ENCODE results near the gene FARP2. TPM values are rescaled to one million over a fixed set of nuclear protein-coding genes. Genes with fewer than 3 reads are reported as not detected.

The FARP2 gene
- total RNA-seq, 1 experiment from 2014 or later = 59.0 TPM

DNA sequence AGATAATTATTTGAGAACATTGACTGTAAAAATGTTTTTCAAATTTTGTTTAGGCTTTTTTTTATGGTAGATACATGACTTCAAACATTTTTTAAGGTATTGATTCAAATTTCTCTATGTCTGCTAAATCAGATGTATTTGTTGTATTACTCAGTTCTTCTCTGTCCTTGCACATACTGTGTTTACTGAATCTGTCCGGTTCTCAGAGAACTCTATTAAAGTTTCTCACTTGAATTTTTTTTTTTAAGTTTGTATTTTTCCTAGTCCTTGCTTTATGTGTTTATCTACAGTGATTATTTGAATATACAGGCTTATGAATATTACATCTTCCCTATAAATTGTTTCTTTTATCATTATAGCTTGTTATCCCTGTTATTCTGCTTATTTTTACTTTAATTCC, 35.1 kb upstream of the FARP2 start:
- Mint-ChIP-seq H3K4me3 (ENCODE audit: low read depth, unreplicated experiment) (peak overlapping the region; percentile 7), H3K4me1 (ENCODE audit: low read depth, unreplicated experiment) (peaks cover 52% of the 10 kb centered on the region), H3K27ac (ENCODE audit: unreplicated experiment) (peak overlapping the region; percentile 62), H3K36me3 (ENCODE audit: insufficient read depth, unreplicated experiment) (peaks cover 61% of the 10 kb centered on the region), H3K9me3 (ENCODE audit: low read depth, unreplicated experiment) (no peaks in the 10 kb centered on the region), H3K27me3 (ENCODE audit: unreplicated experiment) (no peaks in the 10 kb centered on the region)
- TF ChIP-seq CTCF (IDR thresholded peaks at IDR 0.05; ENCODE audit: unreplicated experiment) = no peak
- DNase-seq = no peak
- intact Hi-C loops (cut with micrococcal nuclease; ENCODE audit: unreplicated experiment) = no loop called here
- BruUV-seq (replicated peaks) = no TSS peak
- CTCF ChIA-PET = no interaction called here

DNA sequence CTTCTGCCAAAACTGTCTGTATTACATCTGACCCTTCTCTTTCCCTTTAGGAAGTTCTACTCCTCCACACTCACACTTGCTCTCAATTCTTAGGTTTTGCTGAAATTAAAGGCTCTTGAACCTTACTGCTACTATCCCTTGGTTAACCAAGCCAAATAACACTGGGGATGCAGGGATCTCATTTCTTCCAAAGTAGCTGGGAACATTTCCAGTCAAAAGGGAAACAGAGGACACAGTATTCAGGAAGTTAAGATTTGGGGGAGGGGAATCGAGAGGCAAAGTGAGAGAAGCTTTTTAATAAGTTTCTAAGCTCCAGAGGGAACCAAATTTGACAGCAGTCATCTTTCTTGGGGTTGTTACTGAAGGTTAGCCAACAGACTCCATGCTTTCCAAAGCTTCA, 34.2 kb upstream of the FARP2 start:
- intact Hi-C loops (cut with micrococcal nuclease; ENCODE audit: unreplicated experiment) = no loop called here
- no peaks in the 10 kb centered on the region for H3K9me3 Mint-ChIP-seq (ENCODE audit: low read depth, unreplicated experiment)
- no peak overlapping the region for H3K4me3 Mint-ChIP-seq (ENCODE audit: low read depth, unreplicated experiment)
- H3K27me3 Mint-ChIP-seq (ENCODE audit: unreplicated experiment) = no peaks in the 10 kb centered on the region
- H3K27ac Mint-ChIP-seq (ENCODE audit: unreplicated experiment) = peak overlapping the region; percentile 62
- DNase-seq = no peak
- no TSS peak for BruUV-seq (replicated peaks)
- H3K4me1 Mint-ChIP-seq (ENCODE audit: low read depth, unreplicated experiment) = peaks cover 50% of the 10 kb centered on the region
- H3K36me3 Mint-ChIP-seq (ENCODE audit: insufficient read depth, unreplicated experiment) = peaks cover 55% of the 10 kb centered on the region
- no peak for TF ChIP-seq CTCF (IDR thresholded peaks at IDR 0.05; ENCODE audit: unreplicated experiment)
- CTCF ChIA-PET = interaction anchor here (0.6 kb wide), 1 partner anchor 88 kb away, joined by 3 read pairs; no protein-coding TSS in a partner anchor

- intact Hi-C loops (cut with micrococcal nuclease; ENCODE audit: unreplicated experiment) = no loop called here
- CTCF ChIA-PET = no interaction called here
- Mint-ChIP-seq H3K27me3 (ENCODE audit: unreplicated experiment) (no peaks in the 10 kb centered on the region), H3K27ac (ENCODE audit: unreplicated experiment) (no peak overlapping the region), H3K4me3 (ENCODE audit: low read depth, unreplicated experiment) (no peak overlapping the region), H3K4me1 (ENCODE audit: low read depth, unreplicated experiment) (peaks cover 32% of the 10 kb centered on the region), H3K36me3 (ENCODE audit: insufficient read depth, unreplicated experiment) (peaks cover 52% of the 10 kb centered on the region), H3K9me3 (ENCODE audit: low read depth, unreplicated experiment) (no peaks in the 10 kb centered on the region)
- no peak for TF ChIP-seq CTCF (IDR thresholded peaks at IDR 0.05; ENCODE audit: unreplicated experiment)
- no peak for DNase-seq
- no TSS peak for BruUV-seq (replicated peaks)
These were observed 32.3 kb upstream of the FARP2 start for GRCh38 chr2:241323778-241324177.

GRCh38 chr2:241324775-241325174, 31.3 kb upstream of the FARP2 start:
- no peak overlapping the region for H3K27ac Mint-ChIP-seq (ENCODE audit: unreplicated experiment)
- H3K4me1 Mint-ChIP-seq (ENCODE audit: low read depth, unreplicated experiment) = peaks cover 32% of the 10 kb centered on the region
- no TSS peak for BruUV-seq (replicated peaks)
- H3K4me3 Mint-ChIP-seq (ENCODE audit: low read depth, unreplicated experiment) = no peak overlapping the region
- H3K9me3 Mint-ChIP-seq (ENCODE audit: low read depth, unreplicated experiment) = no peaks in the 10 kb centered on the region
- no peaks in the 10 kb centered on the region for H3K27me3 Mint-ChIP-seq (ENCODE audit: unreplicated experiment)
- intact Hi-C loops (cut with micrococcal nuclease; ENCODE audit: unreplicated experiment) = no loop called here
- H3K36me3 Mint-ChIP-seq (ENCODE audit: insufficient read depth, unreplicated experiment) = peaks cover 50% of the 10 kb centered on the region
- DNase-seq = no peak
- TF ChIP-seq CTCF (IDR thresholded peaks at IDR 0.05; ENCODE audit: unreplicated experiment) = no peak
- CTCF ChIA-PET = interaction anchor here (0.6 kb wide), 1 partner anchor 68 kb away, joined by 3 read pairs; no protein-coding TSS in a partner anchor

Data from Calu3 (cell line).